Left lung (tissue), 10 donors: ENCODE results near the gene TANGO2. TPM values are rescaled to one million over a fixed set of nuclear protein-coding genes. Genes with fewer than 3 reads are reported as not detected.

Experiments used
- ATAC-seq: fragments of 200-7000 bp; cut with Tn5 transposase; one replicate; pipeline ENCODE4 v1.9.1; 2020; ENCODE audit warnings: moderate library complexity
- DNase-seq, 4 donors: peaks; one replicate each; pipeline ENCODE4 v3.0.0-alpha.2; 2013 to 2020
- H3K27ac ChIP-seq, 2 donors: fragments of 200-600 bp; sonication (generic) in 1 of 2; one replicate each; pipeline versions ENCODE4 v1.5.0 to v1.8.0; 2020 to 2021
- H3K27me3 ChIP-seq, 2 donors: fragments of 200-600 bp; sonication (generic) in 1 of 2; one replicate each; pipeline versions ENCODE4 v1.5.0 to v1.8.0; 2020 to 2021
- H3K36me3 ChIP-seq, 2 donors: fragments of 200-600 bp; sonication (generic) in 1 of 2; one replicate each; pipeline versions ENCODE4 v1.5.0 to v1.8.0; 2020 to 2021
- H3K4me1 ChIP-seq, 2 donors: fragments of 200-600 bp; one replicate each; pipeline ENCODE4 v1.8.0; 2021
- H3K4me3 ChIP-seq, 2 donors: fragments of 200-600 bp; sonication (generic) in 1 of 2; one replicate each; pipeline versions ENCODE4 v1.5.0 to v1.8.0; 2020 to 2021; ENCODE audit warnings: mild to moderate bottlenecking in 1 of 2
- H3K9me3 ChIP-seq, 2 donors: fragments of 200-600 bp; sonication (generic) in 1 of 2; one replicate each; pipeline versions ENCODE4 v1.5.0 to v1.8.0; 2020 to 2021
- CTCF ChIP-seq, 2 donors: fragments of 200-600 bp; sonication (generic) in 1 of 2; IDR thresholded peaks; one replicate each; pipeline versions ENCODE4 v1.5.0 to v1.8.0; 2021; ENCODE audit warnings: antibody characterized with exemption in 2 of 2
- intact Hi-C, 2 donors: fragments of 100-400 bp; cut with DNase I; formaldehyde crosslinking; loops; one replicate each; pipeline versions ENCODE4 v1.11.2 to v1.14.2; 2022
- polyA plus RNA-seq, 6 donors: library from polyadenylated mRNA; unstranded; fragments of 120-200 nt; gene quantifications; one replicate each; pipeline ENCODE4 v1.2.1, GENCODE V29; 2013; ENCODE audit not compliant: insufficient read length in 6 of 6
- total RNA-seq, 2 donors: library from RNA; stranded (reverse); fragmentation: NEBNext Ultra II Directional; extraction: Animal tissue kit (Norgen Biotek cat#: 25700); gene quantifications; one replicate each; pipeline ENCODE4 v1.2.1, GENCODE V29; 2021
- donor health status: DM: no; HTN: yes; CAD: no.
- donor health status: DM: no; HTN: no; CAD: no.

The TANGO2 gene
- total and polyA plus RNA-seq, 8 donors: 10.9 to 47.2 (median 13.6) TPM

DNA sequence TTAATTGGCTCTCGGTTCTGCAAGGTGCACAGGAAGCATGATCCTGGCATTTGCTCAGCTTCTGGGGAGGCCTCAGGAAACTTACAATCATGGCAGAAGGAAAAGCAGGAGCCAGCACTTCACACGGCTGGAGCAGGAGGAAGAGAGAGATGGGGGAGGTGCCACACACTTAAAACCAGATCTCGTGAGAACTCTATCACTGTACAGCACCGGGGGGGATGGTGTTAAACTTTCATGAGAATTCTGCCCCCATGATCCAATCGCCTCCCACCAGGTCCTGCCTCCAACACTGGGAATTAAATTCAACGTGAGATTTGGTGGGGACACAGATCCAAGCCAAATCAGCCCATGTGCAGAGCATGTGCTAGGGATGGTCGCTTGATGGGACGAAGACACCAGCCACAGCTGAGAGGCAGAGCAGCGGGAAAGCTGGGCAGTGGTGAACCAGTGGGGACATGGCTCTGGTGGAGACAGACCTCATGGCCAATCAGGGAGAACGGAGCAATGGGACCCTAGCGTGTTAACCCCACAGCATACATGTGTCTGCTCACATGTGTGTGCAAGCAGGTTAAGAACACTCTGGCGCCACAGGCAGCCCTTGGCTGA is 6.2 kb downstream of the TANGO2 start:
- intact Hi-C loops: no loop called here
- DNase-seq (peak in 1 of 4 donors; percentile 34), ATAC-seq (no peak)
- Histone ChIP-seq H3K27me3 (no peaks in the 10 kb centered on the region), H3K4me1 (peaks cover 7 to 30% of the 10 kb centered on the region in 2 donors), H3K4me3 (no peak overlapping the region), H3K27ac (no peak overlapping the region), H3K36me3 (peaks cover 0 to 11% of the 10 kb centered on the region in 2 donors), H3K9me3 (no peaks in the 10 kb centered on the region)
- TF ChIP-seq CTCF (IDR thresholded peaks at IDR 0.05): no peak

- ATAC-seq: no peak
- H3K9me3 ChIP-seq: no peaks in the 10 kb centered on the region
- intact Hi-C loops: no loop called here
- DNase-seq: no peak
- no peak overlapping the region for H3K4me3 ChIP-seq
- peaks cover 0 to 30% of the 10 kb centered on the region in 2 donors for H3K4me1 ChIP-seq
- peaks cover 0 to 19% of the 10 kb centered on the region in 2 donors for H3K36me3 ChIP-seq
- no peak overlapping the region for H3K27ac ChIP-seq
- TF ChIP-seq CTCF (IDR thresholded peaks at IDR 0.05): peak in 1 of 2 donors; percentile 8
- no peaks in the 10 kb centered on the region for H3K27me3 ChIP-seq
These were observed 7.3 kb downstream of the TANGO2 start for GRCh38 chr22:20027966-20028854.

DNA sequence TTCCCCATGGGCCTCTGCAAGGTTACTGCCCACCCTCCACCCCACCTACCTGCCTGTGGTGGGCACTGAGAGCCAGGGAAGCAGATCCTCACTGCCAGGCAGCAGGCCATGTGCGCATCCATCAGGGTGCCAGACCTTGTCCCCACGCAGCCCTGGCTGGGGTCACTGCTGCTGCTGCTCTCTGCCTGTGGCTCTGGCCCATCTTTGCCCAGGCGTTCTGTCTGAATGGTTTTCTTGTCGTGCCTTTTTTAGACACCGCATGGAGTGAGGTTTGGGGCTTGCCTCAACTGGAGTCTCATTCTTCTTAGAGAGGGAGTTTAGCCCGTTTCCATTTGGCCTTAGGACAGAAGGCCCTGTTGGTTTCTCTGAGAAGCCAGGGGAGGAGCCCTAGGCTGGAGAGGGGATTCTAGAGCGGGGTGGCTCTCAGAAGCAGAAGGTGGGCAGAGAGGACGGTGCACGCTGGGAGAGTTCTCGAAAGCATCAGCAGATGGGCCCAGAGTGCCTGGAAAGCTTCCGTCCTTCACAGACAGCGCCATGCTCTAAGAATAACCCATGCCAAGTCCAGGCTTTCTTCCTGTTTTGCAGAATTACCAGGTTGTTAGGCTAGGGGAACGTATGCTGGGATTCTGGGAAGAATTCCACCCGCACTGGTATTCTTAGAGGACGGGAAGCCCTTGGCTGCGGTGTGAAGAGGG is 8.1 kb downstream of the TANGO2 start:
- H3K27ac ChIP-seq: no peak overlapping the region
- intact Hi-C loops: no loop called here
- no peaks in the 10 kb centered on the region for H3K9me3 ChIP-seq
- H3K4me3 ChIP-seq: no peak overlapping the region
- ATAC-seq (no peak), DNase-seq (peak in 1 of 4 donors; percentile 49)
- no peak for TF ChIP-seq CTCF (IDR thresholded peaks at IDR 0.05)
- H3K36me3 ChIP-seq: peaks cover 0 to 24% of the 10 kb centered on the region in 2 donors
- peaks cover 0 to 31% of the 10 kb centered on the region in 2 donors for H3K4me1 ChIP-seq
- H3K27me3 ChIP-seq: no peaks in the 10 kb centered on the region

DNA sequence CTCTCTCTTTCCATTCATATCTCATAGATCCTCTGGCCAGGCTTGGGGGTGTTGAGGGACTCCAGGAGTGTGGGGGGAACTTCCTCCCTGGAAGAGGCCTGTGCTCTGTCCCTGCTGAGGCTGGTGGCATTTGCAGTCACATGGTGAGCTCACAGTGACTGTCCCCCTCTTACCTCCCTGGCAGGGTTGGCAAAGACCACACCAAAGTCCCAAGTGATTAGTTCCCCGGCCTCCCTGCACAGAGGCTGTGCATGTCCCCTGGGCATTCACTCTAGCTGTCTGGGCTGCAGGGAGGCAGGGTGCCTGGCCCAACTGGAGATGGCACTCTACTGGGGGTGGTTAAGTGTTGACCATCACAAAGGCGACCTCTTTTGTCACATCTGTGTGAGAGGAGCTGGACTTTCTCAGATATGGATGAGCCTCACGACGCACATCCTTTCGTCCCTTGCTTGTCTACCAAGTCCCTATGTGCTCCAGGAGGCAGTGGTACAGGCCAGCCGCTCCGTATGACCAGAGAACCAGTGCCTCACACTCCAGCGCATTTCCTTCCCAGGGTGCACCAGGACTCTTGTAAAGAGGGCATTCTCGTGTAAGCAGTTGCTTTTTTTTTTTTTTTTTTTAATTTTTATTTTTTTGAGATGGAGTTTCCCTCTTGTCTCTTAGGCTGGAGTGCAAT is 8.8 kb downstream of the TANGO2 start:
- Histone ChIP-seq H3K27ac (no peak overlapping the region), H3K9me3 (no peaks in the 10 kb centered on the region), H3K4me1 (peaks cover 0 to 31% of the 10 kb centered on the region in 2 donors), H3K36me3 (peaks cover 0 to 27% of the 10 kb centered on the region in 2 donors), H3K27me3 (no peaks in the 10 kb centered on the region), H3K4me3 (no peak overlapping the region)
- no peak for TF ChIP-seq CTCF (IDR thresholded peaks at IDR 0.05)
- ATAC-seq: no peak
- intact Hi-C loops: no loop called here
- DNase-seq: no peak
